GM12865 (cell line): ENCODE data around the gene ABTB2.

Experiments
- DNase-seq: peaks from one replicate; pipeline ENCODE4 v3.0.0; 2010; ENCODE audit warnings: low read depth
- H3K4me3 ChIP-seq: 2 replicates; pipeline ENCODE4 v1.5.1; 2011; ENCODE audit warnings: mild to moderate bottlenecking, low read depth, low read length, control low read depth
- CTCF ChIP-seq: IDR thresholded peaks from 2 replicates; pipeline ENCODE4 v1.5.1; 2011; ENCODE audit warnings: low read length, control low read depth, low read depth, inconsistent platforms; ENCODE audit not compliant: insufficient read depth; ENCODE audit errors: missing control alignments

The ABTB2 gene

GRCh38 chr11:34226210-34226609 is 131.6 kb downstream of the ABTB2 start:
- DNase-seq = no peak
- no peak for TF ChIP-seq CTCF
- no peak overlapping the region for H3K4me3 ChIP-seq

- no peak overlapping the region for H3K4me3 ChIP-seq
- TF ChIP-seq CTCF = no peak
- no peak for DNase-seq
Measured at GRCh38 chr11:34225091-34225490, 132.7 kb downstream of the ABTB2 start.

- DNase-seq = no peak
- no peak for TF ChIP-seq CTCF
- H3K4me3 ChIP-seq = no peak overlapping the region
Measured at GRCh38 chr11:34224434-34224966, 133.3 kb downstream of the ABTB2 start.

- no peak for DNase-seq
- no peak for TF ChIP-seq CTCF
- H3K4me3 ChIP-seq = no peak overlapping the region
Measured at GRCh38 chr11:34223907-34224306, 133.9 kb downstream of the ABTB2 start.

- H3K4me3 ChIP-seq = no peak overlapping the region
- no peak for DNase-seq
- no peak for TF ChIP-seq CTCF
Measured at GRCh38 chr11:34223021-34223813, 134.6 kb downstream of the ABTB2 start.

- TF ChIP-seq CTCF = no peak
- no peak overlapping the region for H3K4me3 ChIP-seq
- DNase-seq = no peak
Measured at GRCh38 chr11:34222030-34222429, 135.8 kb downstream of the ABTB2 start.

GRCh38 chr11:34219941-34220370 is 137.9 kb downstream of the ABTB2 start:
- no peak for DNase-seq
- H3K4me3 ChIP-seq = no peak overlapping the region
- no peak for TF ChIP-seq CTCF
